Bronchial epithelial cell (primary cell): Measurements from ENCODE around the gene PPARGC1A. TPM values are rescaled to one million over a fixed set of nuclear protein-coding genes. Genes with fewer than 3 reads are reported as not detected.

Source experiments
- DNase-seq: peaks from one replicate; pipeline ENCODE4 v3.0.0-alpha.2; 2010; ENCODE audit warnings: low read depth
- FAIRE-seq: peaks from 2 replicates; lab custom pipeline; 2011; peaks lifted over from hg19 to GRCh38; lab: Jason Lieb, UNC
- H3K27me3 ChIP-seq: 2 replicates; pipeline ENCODE4 v1.5.1; 2011; ENCODE audit warnings: low read length; ENCODE audit not compliant: control insufficient read depth, insufficient read depth
- H3K36me3 ChIP-seq: 2 replicates; pipeline ENCODE4 v1.5.1; 2011; ENCODE audit warnings: low read length; ENCODE audit not compliant: control insufficient read depth, insufficient read depth
- H3K4me3 ChIP-seq: 2 replicates; pipeline ENCODE4 v1.5.1; 2011; ENCODE audit warnings: mild to moderate bottlenecking, low read depth, low read length, control low read depth
- total RNA-seq: library from RNA; depleted of rRNA; stranded (reverse); fragments of >200 nt; gene quantifications from 2 replicates; pipeline ENCODE4 v1.2.1, GENCODE V29; 2014
- TF ChIP-seq, protein P1 (sequence below): IDR thresholded peaks from 2 replicates; pipeline ENCODE4 v1.5.1; 2011; ENCODE audit warnings: mild to moderate bottlenecking, moderate library complexity, low read length, control low read depth, inconsistent platforms; ENCODE audit not compliant: insufficient read depth, severe bottlenecking

The PPARGC1A gene
- total RNA-seq, 1 donor from 2014 or later = 1.6 TPM

DNA sequence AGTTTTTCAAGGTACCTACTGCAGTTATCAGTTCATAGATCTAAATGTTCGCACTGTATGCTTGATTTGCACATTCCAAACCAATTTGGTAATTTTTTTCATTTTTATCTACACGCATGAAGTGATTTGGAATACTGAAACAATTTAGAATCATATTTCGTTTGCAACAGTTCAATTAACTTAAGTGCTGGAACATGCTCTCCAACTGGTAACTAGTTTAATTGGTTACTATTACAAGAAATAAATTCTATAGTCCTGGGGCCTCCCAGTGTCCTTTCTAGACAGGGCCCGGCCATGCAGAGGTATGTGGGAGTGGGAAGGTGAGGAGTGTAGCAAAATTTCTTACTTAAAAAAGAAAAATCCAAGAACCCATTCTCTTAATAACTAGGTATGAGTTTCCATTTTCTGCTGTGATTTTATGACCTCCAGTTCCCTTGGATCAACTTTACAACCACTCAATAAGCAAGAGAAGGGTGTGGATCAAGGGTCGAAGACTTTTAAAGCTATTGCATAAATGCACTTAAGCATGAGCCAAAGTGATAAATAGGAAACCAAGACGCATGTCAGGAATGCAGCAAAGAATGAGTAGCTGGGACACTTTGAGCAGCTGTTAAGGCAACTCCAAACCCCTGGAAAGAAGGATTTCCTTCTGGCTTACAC, 106.9 kb downstream of the PPARGC1A start:
- no peak for FAIRE-seq

DNA sequence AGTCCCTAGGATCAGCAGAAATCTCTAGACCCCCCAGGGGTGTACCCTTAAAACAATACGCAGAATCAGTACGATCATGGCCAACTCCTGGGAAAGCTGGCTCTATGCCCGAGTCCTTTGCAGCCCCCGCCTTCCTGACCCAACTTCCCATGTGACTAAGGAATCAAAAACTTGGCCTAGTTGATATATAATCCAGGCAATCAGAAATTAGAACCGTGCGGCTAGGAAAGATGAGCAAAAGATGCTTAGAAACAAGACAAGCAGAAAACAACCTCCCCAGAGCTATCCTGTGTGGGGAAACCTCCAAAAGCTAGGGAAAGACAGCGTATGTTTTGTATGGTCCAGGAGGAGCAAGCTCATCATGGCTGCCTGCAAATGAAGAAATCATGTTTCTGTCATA, 110.0 kb downstream of the PPARGC1A start:
- Histone ChIP-seq H3K4me3 (no peak overlapping the region), H3K27me3 (no peaks in the 10 kb centered on the region), H3K36me3 (no peaks in the 10 kb centered on the region)
- TF ChIP-seq, protein P1, sequence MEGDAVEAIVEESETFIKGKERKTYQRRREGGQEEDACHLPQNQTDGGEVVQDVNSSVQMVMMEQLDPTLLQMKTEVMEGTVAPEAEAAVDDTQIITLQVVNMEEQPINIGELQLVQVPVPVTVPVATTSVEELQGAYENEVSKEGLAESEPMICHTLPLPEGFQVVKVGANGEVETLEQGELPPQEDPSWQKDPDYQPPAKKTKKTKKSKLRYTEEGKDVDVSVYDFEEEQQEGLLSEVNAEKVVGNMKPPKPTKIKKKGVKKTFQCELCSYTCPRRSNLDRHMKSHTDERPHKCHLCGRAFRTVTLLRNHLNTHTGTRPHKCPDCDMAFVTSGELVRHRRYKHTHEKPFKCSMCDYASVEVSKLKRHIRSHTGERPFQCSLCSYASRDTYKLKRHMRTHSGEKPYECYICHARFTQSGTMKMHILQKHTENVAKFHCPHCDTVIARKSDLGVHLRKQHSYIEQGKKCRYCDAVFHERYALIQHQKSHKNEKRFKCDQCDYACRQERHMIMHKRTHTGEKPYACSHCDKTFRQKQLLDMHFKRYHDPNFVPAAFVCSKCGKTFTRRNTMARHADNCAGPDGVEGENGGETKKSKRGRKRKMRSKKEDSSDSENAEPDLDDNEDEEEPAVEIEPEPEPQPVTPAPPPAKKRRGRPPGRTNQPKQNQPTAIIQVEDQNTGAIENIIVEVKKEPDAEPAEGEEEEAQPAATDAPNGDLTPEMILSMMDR = no peak
- no peak for FAIRE-seq
- no peak for DNase-seq

More for the DNA sequence above, 106.9 kb downstream of the PPARGC1A start:
- Histone ChIP-seq H3K27me3 (no peaks in the 10 kb centered on the region), H3K4me3 (no peak overlapping the region), H3K36me3 (no peaks in the 10 kb centered on the region)
- TF ChIP-seq, protein P1 = no peak
- no peak for DNase-seq

DNA sequence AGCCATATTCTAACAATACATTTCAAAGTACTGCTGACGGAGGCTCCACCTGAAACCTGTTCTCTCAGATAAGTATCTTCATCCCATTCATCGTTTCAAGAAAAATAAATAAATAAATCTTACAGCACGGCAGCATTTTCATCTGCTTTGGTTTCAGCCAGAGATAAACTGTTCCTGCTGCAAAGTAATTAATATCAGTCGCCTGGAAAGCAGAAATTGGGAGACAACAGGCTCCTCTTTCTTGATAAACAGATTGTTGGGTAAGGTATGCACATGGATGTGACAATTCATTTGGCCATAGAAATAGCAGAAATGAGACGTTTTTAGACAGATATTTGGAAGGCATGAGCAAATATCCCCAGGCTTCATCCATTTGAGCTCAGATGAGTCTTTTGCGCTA, 110.4 kb downstream of the PPARGC1A start:
- TF ChIP-seq, protein P1 = no peak
- no peak for FAIRE-seq
- DNase-seq = no peak
- no peaks in the 10 kb centered on the region for H3K27me3 ChIP-seq
- no peaks in the 10 kb centered on the region for H3K36me3 ChIP-seq
- H3K4me3 ChIP-seq = no peak overlapping the region

DNA sequence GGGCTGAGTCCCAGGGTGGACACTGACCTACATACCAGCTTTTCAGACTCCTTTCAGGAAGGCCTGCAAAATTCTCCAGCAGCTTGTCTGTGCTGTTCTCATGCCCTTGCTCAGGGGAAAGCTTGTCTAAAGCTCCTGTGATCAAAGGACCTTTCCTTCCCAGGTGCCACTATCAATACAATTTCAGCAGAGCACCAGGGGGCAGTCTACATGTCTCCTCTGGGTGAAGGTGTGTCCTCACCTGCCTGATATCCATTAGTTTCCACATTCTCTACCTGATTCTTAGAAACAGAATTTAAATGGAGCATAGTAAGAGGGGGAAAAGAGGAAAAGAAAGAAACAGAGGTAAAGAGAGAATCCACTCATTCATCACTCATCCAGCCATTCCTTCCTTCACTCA, 114.2 kb downstream of the PPARGC1A start:
- FAIRE-seq (no peak), DNase-seq (peak; percentile 24)
- Histone ChIP-seq H3K27me3 (no peaks in the 10 kb centered on the region), H3K4me3 (no peak overlapping the region), H3K36me3 (no peaks in the 10 kb centered on the region)
- TF ChIP-seq, protein P1 = peak; percentile 54

DNA sequence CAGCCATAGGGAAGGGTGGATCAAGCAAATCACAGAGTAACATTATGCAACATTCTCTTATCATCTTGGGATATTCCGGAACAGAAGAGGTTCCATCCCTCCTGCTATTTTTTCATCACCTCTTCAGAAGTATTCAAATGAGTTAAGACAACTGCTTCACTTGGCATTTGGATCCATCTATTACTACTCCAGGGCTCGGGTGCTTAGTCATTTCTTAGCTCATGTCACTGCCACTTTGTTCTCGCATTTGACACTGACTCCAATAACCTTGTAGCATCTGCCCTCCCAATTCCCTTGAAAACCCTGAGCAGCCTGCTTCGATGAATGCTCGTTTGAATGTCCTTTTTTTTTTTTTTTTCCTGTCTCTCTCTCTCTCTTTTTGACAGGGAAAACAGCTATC, 114.9 kb downstream of the PPARGC1A start:
- Histone ChIP-seq H3K27me3 (no peaks in the 10 kb centered on the region), H3K4me3 (no peak overlapping the region), H3K36me3 (no peaks in the 10 kb centered on the region)
- FAIRE-seq (no peak), DNase-seq (no peak)
- TF ChIP-seq, protein P1 = no peak
